ENCODE measurements around the gene KCND1. TPM values are rescaled to one million over a fixed set of nuclear protein-coding genes. Genes with fewer than 3 reads are reported as not detected.

The KCND1 gene
- total and polyA plus RNA-seq, 4 donors: 0.17 to 1.1 (median 0.28) TPM

DNA sequence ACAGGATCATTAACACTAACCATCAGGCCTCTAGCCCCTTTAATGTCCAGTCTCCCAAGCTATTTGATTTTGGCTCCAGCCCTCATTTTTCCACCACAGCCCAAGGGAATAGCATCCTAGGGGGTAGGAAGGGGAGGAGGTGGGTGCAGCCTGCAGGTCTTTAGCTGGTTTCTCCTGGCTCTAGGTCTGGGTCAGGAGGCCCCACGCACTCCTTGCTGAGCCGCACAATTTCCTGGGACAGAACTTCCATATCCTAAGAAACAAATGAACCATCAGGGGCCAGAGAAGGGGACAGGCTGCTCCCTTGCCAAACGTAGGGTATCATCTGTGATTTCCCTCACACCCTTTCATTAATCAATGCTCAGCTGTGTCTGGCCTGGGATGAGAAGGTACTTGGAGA lies 2.4 kb upstream of the KCND1 start (continued):
- TF ChIP-seq, protein P1, sequence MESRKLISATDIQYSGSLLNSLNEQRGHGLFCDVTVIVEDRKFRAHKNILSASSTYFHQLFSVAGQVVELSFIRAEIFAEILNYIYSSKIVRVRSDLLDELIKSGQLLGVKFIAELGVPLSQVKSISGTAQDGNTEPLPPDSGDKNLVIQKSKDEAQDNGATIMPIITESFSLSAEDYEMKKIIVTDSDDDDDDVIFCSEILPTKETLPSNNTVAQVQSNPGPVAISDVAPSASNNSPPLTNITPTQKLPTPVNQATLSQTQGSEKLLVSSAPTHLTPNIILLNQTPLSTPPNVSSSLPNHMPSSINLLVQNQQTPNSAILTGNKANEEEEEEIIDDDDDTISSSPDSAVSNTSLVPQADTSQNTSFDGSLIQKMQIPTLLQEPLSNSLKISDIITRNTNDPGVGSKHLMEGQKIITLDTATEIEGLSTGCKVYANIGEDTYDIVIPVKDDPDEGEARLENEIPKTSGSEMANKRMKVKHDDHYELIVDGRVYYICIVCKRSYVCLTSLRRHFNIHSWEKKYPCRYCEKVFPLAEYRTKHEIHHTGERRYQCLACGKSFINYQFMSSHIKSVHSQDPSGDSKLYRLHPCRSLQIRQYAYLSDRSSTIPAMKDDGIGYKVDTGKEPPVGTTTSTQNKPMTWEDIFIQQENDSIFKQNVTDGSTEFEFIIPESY (IDR thresholded peaks at IDR 0.05): no peak

DNA sequence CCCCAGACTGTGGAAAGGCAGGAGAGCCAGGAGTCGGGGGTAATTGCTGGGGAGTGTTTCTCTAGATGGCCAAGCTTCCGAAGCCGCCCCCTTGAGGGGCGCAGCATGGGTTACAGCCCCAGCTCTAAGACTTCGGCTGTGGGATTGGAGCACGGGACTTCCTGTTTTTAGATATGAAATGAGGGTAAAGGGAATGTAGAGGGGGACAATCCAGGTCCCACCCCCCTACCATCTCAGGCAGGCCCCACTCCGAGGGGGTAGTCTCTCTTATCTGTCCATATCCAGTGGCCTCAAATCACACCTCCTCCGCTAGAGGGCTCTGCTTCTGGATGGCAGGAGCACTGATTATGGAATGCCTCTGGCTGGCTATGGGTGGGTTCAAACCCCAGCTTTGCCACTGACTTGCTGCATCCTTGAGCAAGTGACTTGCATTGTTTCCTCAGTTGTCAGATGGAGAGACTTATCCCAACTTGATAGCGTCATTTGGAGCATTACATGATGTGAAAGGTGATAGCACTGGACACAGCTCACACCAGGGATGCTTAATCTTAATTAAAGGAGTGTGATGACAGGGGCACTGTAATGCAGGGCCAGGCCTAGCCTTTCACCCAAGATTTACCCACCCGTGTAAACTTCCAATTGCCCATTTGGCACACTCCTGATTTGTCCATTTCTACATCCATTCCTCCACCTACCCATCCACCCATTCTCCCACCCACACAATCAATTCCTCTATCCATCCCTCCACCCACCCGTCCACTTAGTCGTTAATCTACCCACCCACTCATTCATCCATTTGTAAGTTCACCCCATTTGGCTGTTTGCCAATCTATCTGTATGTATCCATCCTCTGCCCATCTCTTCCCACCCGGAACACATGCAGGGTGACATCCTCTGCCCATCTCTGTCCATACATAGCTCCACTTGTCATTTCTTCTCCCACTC lies 848 bp upstream of the KCND1 start:
- Histone ChIP-seq H3K9ac (ENCODE audit: low read depth in 1 of 2, low read length in 2 of 2) (no peak overlapping the region), H3K36me3 (ENCODE audit: control insufficient read depth in 4 of 4, insufficient read depth in 3 of 4, low read depth in 1 of 4, low read length in 3 of 4) (peaks cover 2 to 19% (median 10%) of the 10 kb centered on the region in 4 donors), H3K27me3 (ENCODE audit: control insufficient read depth in 4 of 4, insufficient read depth in 4 of 4, low read length in 3 of 4) (no peaks in the 10 kb centered on the region), H3K27ac (ENCODE audit: low read depth in 1 of 2, low read length in 2 of 2) (no peak overlapping the region), H3K4me3 (ENCODE audit: low read depth in 1 of 3, low read length in 3 of 3) (no peak overlapping the region), H3K9me3 (ENCODE audit: control insufficient read depth in 4 of 4, low read length in 3 of 4) (no peaks in the 10 kb centered on the region), H3K4me1 (ENCODE audit: control insufficient read depth in 4 of 4, insufficient read depth in 4 of 4, low read length in 3 of 4) (peaks cover 3 to 8% (median 4%) of the 10 kb centered on the region in 4 donors)
- WGBS: 19% methylated on average over 13 of the region's 13 CpGs
- DNase-seq (ENCODE audit: low spot score): no peak
- TF ChIP-seq EGR1 (IDR thresholded peaks at IDR 0.05; ENCODE audit: low read depth in 2 of 2): no peak
- TF ChIP-seq HNF4A (conservative IDR thresholded peaks at IDR 0.05): no peak
- TF ChIP-seq SP1 (IDR thresholded peaks at IDR 0.05): no peak
- no peak for TF ChIP-seq MAX (IDR thresholded peaks at IDR 0.05)
- peak; percentile 40 for TF ChIP-seq CTCF (IDR thresholded peaks at IDR 0.05; ENCODE audit: low read depth, low read length, missing input control)
- TF ChIP-seq REST (IDR thresholded peaks at IDR 0.05): no peak
- TF ChIP-seq FOXA1 (IDR thresholded peaks at IDR 0.05): no peak
- TF ChIP-seq RAD21 (IDR thresholded peaks at IDR 0.05): peak; percentile 59 to 75
- TF ChIP-seq HNF4G (IDR thresholded peaks at IDR 0.05): no peak
- TF ChIP-seq GABPA (IDR thresholded peaks at IDR 0.05 in 1 of 2, conservative IDR thresholded peaks at IDR 0.05 in 1 of 2): no peak
- TF ChIP-seq RXRA (IDR thresholded peaks at IDR 0.05): no peak
